Naive thymus-derived CD4-positive, alpha-beta T cell (primary cell): ENCODE measurements around the gene ARNT2. TPM values are rescaled to one million over a fixed set of nuclear protein-coding genes. Genes with fewer than 3 reads are reported as not detected.

Source experiments
- ATAC-seq: fragments of 150-1000 bp; cut with Tn5 transposase; 2 replicates; pipeline ENCODE4 v1.10.0; 2021; ENCODE audit warnings: mild to moderate bottlenecking, moderate library complexity
- CTCF ChIA-PET: fragments of 350-600 bp; sonication (Branson Sonifier 250); formaldehyde crosslinking; loops from one replicate; lab custom pipeline; 2021; ENCODE audit warnings: antibody characterized with exemption; lab: Charles Lee
- POLR2A ChIA-PET: fragments of 350-600 bp; sonication (Branson Sonifier 250); formaldehyde crosslinking; loops from one replicate; lab custom pipeline; 2021; ENCODE audit warnings: antibody characterized with exemption, inconsistent platforms; lab: Charles Lee
- DNase-seq, 9 donors: peaks; one replicate each; pipeline versions ENCODE4 v3.0.0 to v3.0.0-alpha.2; 2020 to 2022; ENCODE audit warnings: mixed read lengths in 1 of 9
- H3K27ac ChIP-seq: one replicate; pipeline ENCODE4 v1.7.0; 2013; ENCODE audit warnings: mild to moderate bottlenecking, low read depth, low read length, moderate library complexity
- H3K27me3 ChIP-seq, 2 donors: one replicate each; pipeline ENCODE4 v1.7.0; 2013; ENCODE audit warnings: low read length in 2 of 2, mild to moderate bottlenecking in 2 of 2, moderate library complexity in 2 of 2; ENCODE audit not compliant: control insufficient read depth in 2 of 2, insufficient read depth in 2 of 2
- H3K36me3 ChIP-seq, 3 experiments: 1 replicate in 2 of 3; 2 replicates in 1 of 3; pipeline ENCODE4 v1.7.0; 2013; ENCODE audit warnings: low read length in 3 of 3, mild to moderate bottlenecking in 3 of 3, moderate library complexity in 1 of 3; ENCODE audit not compliant: insufficient read depth in 3 of 3, control insufficient read depth in 2 of 3
- H3K4me1 ChIP-seq, 2 donors: one replicate each; pipeline ENCODE4 v1.7.0; 2013; ENCODE audit warnings: low read length in 2 of 2, mild to moderate bottlenecking in 2 of 2, moderate library complexity in 1 of 2; ENCODE audit not compliant: control insufficient read depth in 2 of 2, insufficient read depth in 2 of 2
- H3K4me3 ChIP-seq: 2 replicates; pipeline ENCODE4 v1.7.0; 2013; ENCODE audit warnings: mild to moderate bottlenecking, low read length
- H3K9me3 ChIP-seq, 3 experiments: 1 replicate in 2 of 3; 2 replicates in 1 of 3; pipeline ENCODE4 v1.7.0; 2013; ENCODE audit warnings: low read length in 3 of 3; ENCODE audit not compliant: control insufficient read depth in 2 of 3
- H3K27ac Mint-ChIP-seq, 9 donors: one replicate each; pipeline ENCODE4 v1.8.0; 2020 to 2022; ENCODE audit warnings: mixed read lengths in 9 of 9, mild to moderate bottlenecking in 8 of 9, moderate library complexity in 5 of 9, inconsistent platforms in 2 of 9
- H3K27me3 Mint-ChIP-seq, 5 donors: one replicate each; pipeline ENCODE4 v1.8.0; 2021 to 2022; ENCODE audit warnings: mixed read lengths in 5 of 5, mild to moderate bottlenecking in 1 of 5
- H3K36me3 Mint-ChIP-seq, 5 donors: one replicate each; pipeline ENCODE4 v1.8.0; 2020 to 2022; ENCODE audit warnings: mixed read lengths in 5 of 5, mild to moderate bottlenecking in 3 of 5, inconsistent platforms in 1 of 5
- H3K4me1 Mint-ChIP-seq, 7 donors: one replicate each; pipeline ENCODE4 v1.8.0; 2020 to 2022; ENCODE audit warnings: mixed read lengths in 7 of 7, mild to moderate bottlenecking in 3 of 7, inconsistent platforms in 1 of 7
- H3K4me3 Mint-ChIP-seq, 10 donors: one replicate each; pipeline ENCODE4 v1.8.0; 2020 to 2022; ENCODE audit warnings: mild to moderate bottlenecking in 10 of 10, mixed read lengths in 10 of 10, moderate library complexity in 6 of 10, inconsistent platforms in 2 of 10
- H3K9me3 Mint-ChIP-seq, 11 donors: one replicate each; pipeline ENCODE4 v1.8.0; 2020 to 2022; ENCODE audit warnings: mixed read lengths in 11 of 11, mild to moderate bottlenecking in 4 of 11, inconsistent platforms in 1 of 11, moderate library complexity in 1 of 11
- intact Hi-C, 2 donors: fragments of 100-400 bp; cut with micrococcal nuclease; formaldehyde crosslinking; loops; one replicate each; pipeline ENCODE4 v1.15.1; 2023
- polyA plus RNA-seq, 2 donors: library from polyadenylated mRNA; unstranded; fragments of 300-500 nt; fragmentation: Illumina TruSeq; gene quantifications; one replicate each; pipeline ENCODE4 v1.2.3, GENCODE V29; 2021
- total RNA-seq, 6 experiments: library from RNA in 5 of 6; stranded (reverse) in 5 of 6; gene quantifications; 1 replicate in 5 of 6; 2 replicates in 1 of 6; pipeline ENCODE4 v1.2.3 and lab custom pipeline; 2021 to 2026

Gene ARNT2
- total and polyA plus RNA-seq, 7 experiments from 2014 or later = not detected

DNA sequence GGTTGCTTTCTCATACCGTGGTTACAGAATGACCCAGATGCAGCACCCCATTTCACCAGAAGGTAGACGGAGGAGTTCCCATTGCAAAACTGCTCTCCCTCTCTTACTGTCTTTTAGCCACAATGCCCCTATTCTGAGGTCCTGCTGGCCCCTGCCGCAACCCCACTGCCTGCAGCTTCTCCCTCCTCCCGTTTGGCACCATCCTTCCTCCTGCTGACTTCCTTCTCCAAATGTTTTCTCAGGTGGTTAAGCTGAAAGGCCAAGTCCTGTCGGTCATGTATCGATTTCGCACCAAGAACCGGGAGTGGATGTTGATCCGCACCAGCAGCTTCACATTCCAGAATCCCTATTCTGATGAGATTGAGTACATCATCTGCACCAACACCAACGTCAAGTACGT, 158.7 kb downstream of the ARNT2 start:
- no peak overlapping the region for H3K4me3 ChIP-seq
- ATAC-seq (no peak), DNase-seq (no peak)
- ChIA-PET CTCF (no interaction called here), POLR2A (no interaction called here)
- peaks cover 6 to 39% (median 17%) of the 10 kb centered on the region in 5 donors for H3K27me3 Mint-ChIP-seq
- no peaks in the 10 kb centered on the region for H3K36me3 Mint-ChIP-seq
- H3K27ac Mint-ChIP-seq = no peak overlapping the region
- peaks cover 0 to 2% (median 0%) of the 10 kb centered on the region in 11 donors for H3K9me3 Mint-ChIP-seq
- H3K4me1 Mint-ChIP-seq = no peaks in the 10 kb centered on the region
- H3K27me3 ChIP-seq = no peaks in the 10 kb centered on the region
- H3K4me1 ChIP-seq = no peaks in the 10 kb centered on the region
- H3K4me3 Mint-ChIP-seq = no peak overlapping the region
- no peaks in the 10 kb centered on the region for H3K9me3 ChIP-seq
- intact Hi-C loops = loop anchor here in 1 of 2 donors (5.0 to 10.0 kb wide), 2 partner anchors 214 to 702 kb away; partner anchors contain the start of gene CEMIP
- no peaks in the 10 kb centered on the region for H3K36me3 ChIP-seq
- H3K27ac ChIP-seq = no peak overlapping the region

DNA sequence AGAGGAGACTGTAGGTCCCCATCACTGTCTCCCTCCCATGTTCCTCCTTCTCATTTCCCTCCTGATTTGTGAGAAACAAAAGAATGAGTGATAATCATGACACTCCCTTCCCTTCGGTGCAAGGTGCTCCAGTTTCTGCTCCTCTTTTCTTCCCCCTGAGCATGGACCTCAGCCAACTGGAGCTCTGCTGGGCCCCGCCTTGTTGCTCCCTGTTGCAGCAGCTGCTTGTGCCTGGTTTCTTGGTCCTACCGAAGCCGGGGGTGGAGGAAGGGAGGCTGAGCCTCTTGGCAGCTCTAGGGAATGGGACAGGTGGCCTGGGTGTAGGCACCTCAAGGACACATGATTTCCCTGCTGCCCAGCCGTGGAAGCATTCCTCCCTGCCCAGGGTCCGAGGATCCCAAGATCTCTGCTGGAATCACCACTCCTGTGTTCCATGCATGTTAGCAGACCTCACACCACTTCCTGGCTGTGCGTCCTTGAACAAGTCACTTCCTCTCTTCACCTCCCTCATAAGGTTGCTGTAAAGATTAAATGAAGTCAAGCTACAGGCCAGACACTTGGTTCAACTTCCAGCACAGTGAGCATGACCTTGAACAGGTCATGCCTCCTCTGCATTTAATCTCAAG, 159.3 kb downstream of the ARNT2 start:
- Mint-ChIP-seq H3K27me3 (peaks cover 6 to 35% (median 17%) of the 10 kb centered on the region in 5 donors), H3K36me3 (no peaks in the 10 kb centered on the region), H3K9me3 (no peaks in the 10 kb centered on the region), H3K27ac (peak overlapping the region in 1 of 9 donors; percentile 37), H3K4me1 (no peaks in the 10 kb centered on the region), H3K4me3 (no peak overlapping the region)
- H3K9me3 ChIP-seq = no peaks in the 10 kb centered on the region
- ChIA-PET CTCF (no interaction called here), POLR2A (no interaction called here)
- intact Hi-C loops = loop anchor here in 1 of 2 donors (5.0 to 10.0 kb wide), 2 partner anchors 214 to 701 kb away; partner anchors contain the start of gene CEMIP
- H3K4me1 ChIP-seq = no peaks in the 10 kb centered on the region
- H3K27ac ChIP-seq = no peak overlapping the region
- H3K36me3 ChIP-seq = no peaks in the 10 kb centered on the region
- no peaks in the 10 kb centered on the region for H3K27me3 ChIP-seq
- DNase-seq = no peak
- no peak overlapping the region for H3K4me3 ChIP-seq
- ATAC-seq = no peak

DNA sequence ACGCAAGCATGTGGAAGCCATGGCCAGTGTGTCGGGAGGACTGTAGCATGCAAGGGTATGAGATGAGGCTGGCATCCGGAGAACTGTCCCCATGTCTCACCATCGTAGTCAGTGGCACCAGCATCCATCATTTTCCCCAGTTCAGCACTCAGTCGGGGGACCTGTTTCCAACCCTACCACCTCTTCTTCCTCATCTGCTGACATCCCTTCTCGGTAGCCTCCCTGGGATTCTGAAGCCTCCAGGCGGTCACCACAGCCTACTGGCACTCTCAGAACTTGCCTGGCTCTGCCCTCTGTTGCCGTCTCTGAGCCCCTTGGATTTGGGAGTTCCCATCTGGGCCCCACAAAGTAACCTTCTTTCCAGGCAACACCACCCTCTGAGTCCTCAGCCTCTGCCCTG, 159.9 kb downstream of the ARNT2 start:
- peaks cover 6 to 40% (median 17%) of the 10 kb centered on the region in 5 donors for H3K27me3 Mint-ChIP-seq
- intact Hi-C loops = loop anchor here in 1 of 2 donors (5.0 to 10.0 kb wide), 2 partner anchors 213 to 701 kb away; partner anchors contain the start of gene CEMIP
- H3K9me3 Mint-ChIP-seq = no peaks in the 10 kb centered on the region
- POLR2A ChIA-PET = no interaction called here
- Histone ChIP-seq H3K36me3 (no peaks in the 10 kb centered on the region), H3K4me3 (no peak overlapping the region), H3K27me3 (no peaks in the 10 kb centered on the region), H3K4me1 (no peaks in the 10 kb centered on the region), H3K27ac (no peak overlapping the region), H3K9me3 (no peaks in the 10 kb centered on the region)
- H3K27ac Mint-ChIP-seq = no peak overlapping the region
- DNase-seq = peak in 1 of 9 donors; percentile 13
- ATAC-seq = no peak
- H3K4me3 Mint-ChIP-seq = no peak overlapping the region
- H3K36me3 Mint-ChIP-seq = no peaks in the 10 kb centered on the region
- CTCF ChIA-PET = no interaction called here
- no peaks in the 10 kb centered on the region for H3K4me1 Mint-ChIP-seq

DNA sequence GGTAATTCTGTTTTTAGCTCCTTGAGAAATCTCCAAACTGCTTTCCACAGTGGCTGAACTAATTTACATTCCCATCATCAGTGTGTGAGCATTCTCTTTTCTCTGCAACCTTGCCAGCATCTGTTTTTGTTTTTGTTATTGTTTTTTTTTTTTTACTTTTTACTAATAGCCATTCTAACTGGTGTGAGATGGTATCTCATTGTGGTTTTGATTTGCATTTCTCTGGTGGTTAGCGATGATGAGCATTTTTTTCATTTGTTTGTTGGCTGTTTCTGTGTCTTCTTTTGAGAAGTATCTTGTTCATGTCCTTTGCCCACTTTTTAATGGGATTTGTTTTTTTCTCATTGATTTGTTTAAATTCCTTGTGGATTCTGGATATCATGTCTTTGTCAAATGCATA, 161.2 kb downstream of the ARNT2 start:
- CTCF ChIA-PET = no interaction called here
- Mint-ChIP-seq H3K27ac (no peak overlapping the region), H3K9me3 (no peaks in the 10 kb centered on the region), H3K27me3 (peaks cover 6 to 40% (median 13%) of the 10 kb centered on the region in 5 donors), H3K4me1 (no peaks in the 10 kb centered on the region), H3K4me3 (no peak overlapping the region), H3K36me3 (no peaks in the 10 kb centered on the region)
- ATAC-seq (no peak), DNase-seq (no peak)
- intact Hi-C loops = loop anchor here in 1 of 2 donors (10.0 kb wide), 1 partner anchor 699 kb away; no protein-coding TSS in a partner anchor
- Histone ChIP-seq H3K27ac (no peak overlapping the region), H3K4me1 (no peaks in the 10 kb centered on the region), H3K36me3 (no peaks in the 10 kb centered on the region), H3K27me3 (no peaks in the 10 kb centered on the region), H3K4me3 (no peak overlapping the region), H3K9me3 (no peaks in the 10 kb centered on the region)
- POLR2A ChIA-PET = no interaction called here

DNA sequence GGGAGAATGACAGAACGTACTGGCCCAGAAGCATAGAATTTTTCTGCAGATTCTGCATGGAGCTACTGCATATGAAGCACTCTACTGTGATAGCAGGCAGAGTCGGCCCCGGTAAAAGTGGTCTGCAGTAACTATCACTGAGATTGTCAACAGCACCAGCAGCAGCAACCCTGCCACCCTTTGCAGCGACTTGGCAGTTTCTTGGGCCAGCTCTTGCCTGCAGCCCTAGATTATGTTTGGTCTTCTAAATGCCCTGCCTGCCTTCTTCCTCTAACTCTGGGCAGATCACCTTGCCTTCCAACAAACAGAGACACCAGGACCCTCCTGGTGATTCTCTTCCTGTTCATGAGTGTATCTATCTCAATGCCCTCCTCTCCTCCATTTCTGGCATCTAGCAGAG, 161.8 kb downstream of the ARNT2 start:
- ChIA-PET POLR2A (no interaction called here), CTCF (interaction anchor here (2.1 kb wide), 1 partner anchor 700 kb away, joined by 6 read pairs; no protein-coding TSS in a partner anchor)
- Mint-ChIP-seq H3K9me3 (no peaks in the 10 kb centered on the region), H3K36me3 (no peaks in the 10 kb centered on the region), H3K4me3 (no peak overlapping the region), H3K27ac (no peak overlapping the region), H3K27me3 (peaks cover 6 to 39% (median 13%) of the 10 kb centered on the region in 5 donors), H3K4me1 (no peaks in the 10 kb centered on the region)
- H3K9me3 ChIP-seq = no peaks in the 10 kb centered on the region
- no peak overlapping the region for H3K27ac ChIP-seq
- peak in 1 of 9 donors; percentile 7 for DNase-seq
- H3K4me3 ChIP-seq = no peak overlapping the region
- no peaks in the 10 kb centered on the region for H3K4me1 ChIP-seq
- no peaks in the 10 kb centered on the region for H3K27me3 ChIP-seq
- no peaks in the 10 kb centered on the region for H3K36me3 ChIP-seq
- intact Hi-C loops = loop anchor here (2.0 to 10.0 kb wide), 2 partner anchors 211 to 699 kb away; no protein-coding TSS in a partner anchor
- no peak for ATAC-seq

DNA sequence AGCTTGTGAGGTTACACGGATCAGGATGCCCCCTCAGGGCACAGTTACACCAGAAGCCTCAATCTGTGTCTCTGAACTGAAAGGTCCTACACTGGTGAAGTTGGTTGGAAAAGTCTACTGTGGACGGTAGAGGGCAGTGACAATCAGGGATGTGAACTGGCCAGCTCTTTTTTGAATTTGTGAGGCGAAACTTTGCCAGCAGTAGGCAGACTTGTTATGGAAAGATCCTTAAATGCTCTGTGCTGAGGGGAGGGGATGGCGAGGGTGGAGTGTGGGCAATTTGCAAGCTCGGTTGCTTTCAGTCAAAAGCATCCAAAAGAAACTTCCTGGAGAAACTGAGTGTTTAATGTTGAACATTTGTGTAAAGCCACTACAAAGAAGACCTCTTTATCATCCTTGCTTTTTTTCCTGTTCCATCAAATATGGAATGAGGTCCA, 163.6 kb downstream of the ARNT2 start:
- DNase-seq (peak in 4 of 9 donors; percentile 6 to 19 (median 14)), ATAC-seq (no peak)
- no peaks in the 10 kb centered on the region for H3K9me3 Mint-ChIP-seq
- H3K27ac ChIP-seq = no peak overlapping the region
- no peak overlapping the region for H3K27ac Mint-ChIP-seq
- CTCF ChIA-PET = interaction anchor here (0.6 to 2.3 kb wide), 4 partner anchors 209 to 698 kb away, joined by 3 to 9 read pairs (median 6); no protein-coding TSS in a partner anchor
- H3K27me3 ChIP-seq = no peaks in the 10 kb centered on the region
- H3K36me3 ChIP-seq = no peaks in the 10 kb centered on the region
- H3K4me1 Mint-ChIP-seq = no peaks in the 10 kb centered on the region
- no peak overlapping the region for H3K4me3 Mint-ChIP-seq
- intact Hi-C loops = loop anchor here (1.0 to 10.0 kb wide), 4 partner anchors 209 to 697 kb away; no protein-coding TSS in a partner anchor
- no peak overlapping the region for H3K4me3 ChIP-seq
- H3K36me3 Mint-ChIP-seq = no peaks in the 10 kb centered on the region
- no peaks in the 10 kb centered on the region for H3K9me3 ChIP-seq
- peaks cover 6 to 37% (median 16%) of the 10 kb centered on the region in 5 donors for H3K27me3 Mint-ChIP-seq
- POLR2A ChIA-PET = no interaction called here
- no peaks in the 10 kb centered on the region for H3K4me1 ChIP-seq
